Smooth muscle cell (in vitro differentiated cells): ENCODE results near the gene MTX2. TPM values are rescaled to one million over a fixed set of nuclear protein-coding genes. Genes with fewer than 3 reads are reported as not detected.
"Not testable (repeated sequence)": the region's sequence is repeated elsewhere in the genome, so short reads cannot be mapped to it uniquely, and the experiment has no call there.

ENCODE experiments used
- DNase-seq: peaks from one replicate; lab custom pipeline; 2025; ENCODE audit not compliant: unreplicated experiment; lab: John Stamatoyannopoulos, UW
- H2AFZ ChIP-seq: fragments of 200-600 bp; sonication (generic); 2 replicates; pipeline ENCODE4 v1.6.0; 2016; ENCODE audit warnings: antibody characterized with exemption, low read depth, mild to moderate bottlenecking
- H3F3A ChIP-seq: fragments of 200-600 bp; sonication (generic); 2 replicates; pipeline ENCODE4 v1.6.0; 2017; ENCODE audit warnings: antibody characterized with exemption, low read depth
- H3K27ac ChIP-seq: fragments of 200-600 bp; sonication (generic); 2 replicates; pipeline ENCODE4 v1.5.1; 2016; ENCODE audit warnings: low read depth, mild to moderate bottlenecking
- H3K27me3 ChIP-seq: fragments of 200-600 bp; sonication (generic); 2 replicates; pipeline ENCODE4 v1.6.1; 2016; ENCODE audit warnings: low read depth, mild to moderate bottlenecking
- H3K36me3 ChIP-seq: fragments of 200-600 bp; sonication (generic); 2 replicates; pipeline ENCODE4 v1.5.1; 2016; ENCODE audit warnings: low read depth
- H3K4me1 ChIP-seq: fragments of 200-600 bp; sonication (generic); 2 replicates; pipeline ENCODE4 v1.5.1; 2016; ENCODE audit warnings: low read depth
- H3K4me2 ChIP-seq: fragments of 200-600 bp; sonication (generic); 2 replicates; pipeline ENCODE4 v1.6.0; 2016; ENCODE audit warnings: mild to moderate bottlenecking
- H3K4me3 ChIP-seq: fragments of 200-600 bp; sonication (generic); 2 replicates; pipeline ENCODE4 v1.5.1; 2016; ENCODE audit warnings: mild to moderate bottlenecking
- H3K79me2 ChIP-seq: fragments of 200-600 bp; sonication (generic); 2 replicates; pipeline ENCODE4 v1.6.0; 2016; ENCODE audit warnings: low read depth, mild to moderate bottlenecking
- H3K9ac ChIP-seq: fragments of 200-600 bp; sonication (generic); 2 replicates; pipeline ENCODE4 v1.6.0; 2016; ENCODE audit warnings: low read depth
- H3K9me3 ChIP-seq: fragments of 200-600 bp; sonication (generic); replicated peaks from 2 replicates; pipeline ENCODE4 v1.5.1; 2016; ENCODE audit warnings: low read depth
- H4K20me1 ChIP-seq: fragments of 200-600 bp; sonication (generic); 2 replicates; pipeline ENCODE4 v1.6.0; 2016; ENCODE audit warnings: low read depth
- WGBS: methylation state at CpG from one replicate; pipeline ENCODE4 v1.1.7; 2016; ENCODE audit warnings: low lambda C conversion rate; 5-methylcytosine and 5-hydroxymethylcytosine counted together
- polyA plus RNA-seq: library from polyadenylated mRNA; unstranded; fragments of >200 nt; fragmentation: Nextera tagmentation; extraction: Ambion mirVana; gene quantifications from 2 replicates; pipeline ENCODE4 v1.2.1, GENCODE V29; 2016
- total RNA-seq: library from RNA; depleted of rRNA; stranded (reverse); fragments of >200 nt; gene quantifications from 2 replicates; pipeline ENCODE4 v1.2.3, GENCODE V29; 2014
- TF ChIP-seq, protein P1 (sequence below): fragments of 200-600 bp; sonication (generic); IDR thresholded peaks from 2 replicates; pipeline ENCODE4 v1.5.1; 2017; ENCODE audit warnings: borderline replicate concordance, mild to moderate bottlenecking, antibody characterized with exemption; ENCODE audit not compliant: insufficient read depth, poor library complexity, severe bottlenecking

Gene MTX2
- total and polyA plus RNA-seq, 2 experiments from 2014 or later, result 27.7 to 39.2 TPM

DNA sequence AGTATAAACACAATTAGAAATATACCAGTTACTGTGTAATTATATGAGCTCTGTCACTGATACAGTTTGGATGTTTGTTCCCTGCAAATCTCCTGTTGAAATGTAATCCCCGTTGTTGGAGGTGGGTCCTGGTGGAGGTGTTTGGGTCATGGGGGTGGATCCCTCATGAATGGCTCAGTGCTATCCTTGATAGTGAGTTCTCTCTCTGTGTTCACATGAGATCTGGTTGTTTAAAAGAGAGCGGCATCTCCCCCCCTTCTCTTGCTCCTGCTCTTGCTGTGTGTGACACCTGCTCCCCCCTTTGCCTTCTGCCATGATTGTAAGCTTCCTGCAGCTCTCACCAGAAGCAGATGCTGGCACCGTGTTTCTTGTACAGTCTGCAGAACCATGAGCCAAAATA lies 24.1 kb downstream of the MTX2 start:
- no peaks in the 10 kb centered on the region for H3K4me1 ChIP-seq
- no peaks in the 10 kb centered on the region for H3K27me3 ChIP-seq
- no peaks in the 10 kb centered on the region for H3K36me3 ChIP-seq
- no peak overlapping the region for H3K9ac ChIP-seq
- no peak overlapping the region for H2AFZ ChIP-seq
- H4K20me1 ChIP-seq, result peaks cover 94% of the 10 kb centered on the region
- H3F3A ChIP-seq, result no peaks in the 10 kb centered on the region
- WGBS, result 76% methylated on average over 3 of the region's 3 CpGs
- no peak overlapping the region for H3K27ac ChIP-seq
- no peak overlapping the region for H3K4me2 ChIP-seq
- no peak for DNase-seq
- H3K79me2 ChIP-seq, result peaks cover 47% of the 10 kb centered on the region
- no peaks in the 10 kb centered on the region for H3K9me3 ChIP-seq
- TF ChIP-seq, protein P1, sequence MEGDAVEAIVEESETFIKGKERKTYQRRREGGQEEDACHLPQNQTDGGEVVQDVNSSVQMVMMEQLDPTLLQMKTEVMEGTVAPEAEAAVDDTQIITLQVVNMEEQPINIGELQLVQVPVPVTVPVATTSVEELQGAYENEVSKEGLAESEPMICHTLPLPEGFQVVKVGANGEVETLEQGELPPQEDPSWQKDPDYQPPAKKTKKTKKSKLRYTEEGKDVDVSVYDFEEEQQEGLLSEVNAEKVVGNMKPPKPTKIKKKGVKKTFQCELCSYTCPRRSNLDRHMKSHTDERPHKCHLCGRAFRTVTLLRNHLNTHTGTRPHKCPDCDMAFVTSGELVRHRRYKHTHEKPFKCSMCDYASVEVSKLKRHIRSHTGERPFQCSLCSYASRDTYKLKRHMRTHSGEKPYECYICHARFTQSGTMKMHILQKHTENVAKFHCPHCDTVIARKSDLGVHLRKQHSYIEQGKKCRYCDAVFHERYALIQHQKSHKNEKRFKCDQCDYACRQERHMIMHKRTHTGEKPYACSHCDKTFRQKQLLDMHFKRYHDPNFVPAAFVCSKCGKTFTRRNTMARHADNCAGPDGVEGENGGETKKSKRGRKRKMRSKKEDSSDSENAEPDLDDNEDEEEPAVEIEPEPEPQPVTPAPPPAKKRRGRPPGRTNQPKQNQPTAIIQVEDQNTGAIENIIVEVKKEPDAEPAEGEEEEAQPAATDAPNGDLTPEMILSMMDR, result no peak
- no peak overlapping the region for H3K4me3 ChIP-seq

DNA sequence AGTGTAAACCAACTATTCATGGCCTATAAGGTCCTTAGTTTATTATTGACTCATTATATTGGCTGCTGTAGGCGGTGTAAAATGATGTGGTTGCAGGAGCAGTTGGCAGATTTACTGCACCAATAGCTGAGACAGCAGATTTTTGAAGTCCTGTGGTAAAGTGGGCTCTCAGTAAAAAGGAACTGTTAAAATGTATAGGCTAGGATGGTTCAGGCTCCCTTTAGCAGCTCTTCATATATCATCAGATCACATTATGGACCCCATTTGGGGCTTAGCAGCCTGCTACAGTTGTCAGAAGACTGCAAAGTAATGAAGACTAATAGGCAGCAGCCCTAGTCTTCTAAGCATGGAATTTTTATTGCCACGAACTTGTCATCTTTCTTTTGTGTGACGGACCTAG lies 27.8 kb downstream of the MTX2 start:
- no peak overlapping the region for H3K27ac ChIP-seq
- DNase-seq, result no peak
- H3K79me2 ChIP-seq, result peaks cover 22% of the 10 kb centered on the region
- H4K20me1 ChIP-seq, result peaks cover 69% of the 10 kb centered on the region
- no peaks in the 10 kb centered on the region for H3K4me1 ChIP-seq
- no peaks in the 10 kb centered on the region for H3K27me3 ChIP-seq
- no peaks in the 10 kb centered on the region for H3K36me3 ChIP-seq
- H3K4me3 ChIP-seq, result no peak overlapping the region
- no peak overlapping the region for H2AFZ ChIP-seq
- WGBS, result 45% methylated on average over 3 of the region's 3 CpGs
- no peak overlapping the region for H3K9ac ChIP-seq
- H3F3A ChIP-seq, result no peaks in the 10 kb centered on the region
- no peaks in the 10 kb centered on the region for H3K9me3 ChIP-seq
- TF ChIP-seq, protein P1, result no peak
- no peak overlapping the region for H3K4me2 ChIP-seq

DNA sequence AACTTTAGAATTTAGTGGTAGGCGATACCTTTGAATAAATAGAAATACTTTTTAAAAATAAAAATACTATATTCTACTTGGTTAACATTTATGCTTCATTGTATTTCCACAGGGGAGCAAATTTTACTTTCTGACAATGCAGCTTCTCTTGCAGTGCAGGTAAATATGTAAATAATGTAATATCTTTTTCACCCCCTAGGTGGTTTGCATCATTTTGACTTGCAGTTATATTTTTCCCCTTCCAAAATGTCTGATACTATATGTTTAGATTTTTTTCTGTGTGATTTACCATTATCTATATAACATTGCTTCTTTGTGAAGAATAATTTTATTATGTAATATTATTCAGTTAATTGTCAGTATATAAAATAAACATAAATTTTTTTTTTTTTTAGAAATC lies 28.5 kb downstream of the MTX2 start:
- Histone ChIP-seq H3K4me3 (no peak overlapping the region), H2AFZ (no peak overlapping the region), H3K9ac (no peak overlapping the region), H3K4me1 (no peaks in the 10 kb centered on the region), H3K36me3 (no peaks in the 10 kb centered on the region), H4K20me1 (peaks cover 62% of the 10 kb centered on the region), H3F3A (no peaks in the 10 kb centered on the region), H3K4me2 (no peak overlapping the region), H3K27me3 (no peaks in the 10 kb centered on the region), H3K79me2 (peaks cover 16% of the 10 kb centered on the region), H3K27ac (no peak overlapping the region), H3K9me3 (no peaks in the 10 kb centered on the region)
- DNase-seq, result no peak
- 100% methylated on average over 1 of the region's 1 CpG for WGBS
- TF ChIP-seq, protein P1, result no peak

DNA sequence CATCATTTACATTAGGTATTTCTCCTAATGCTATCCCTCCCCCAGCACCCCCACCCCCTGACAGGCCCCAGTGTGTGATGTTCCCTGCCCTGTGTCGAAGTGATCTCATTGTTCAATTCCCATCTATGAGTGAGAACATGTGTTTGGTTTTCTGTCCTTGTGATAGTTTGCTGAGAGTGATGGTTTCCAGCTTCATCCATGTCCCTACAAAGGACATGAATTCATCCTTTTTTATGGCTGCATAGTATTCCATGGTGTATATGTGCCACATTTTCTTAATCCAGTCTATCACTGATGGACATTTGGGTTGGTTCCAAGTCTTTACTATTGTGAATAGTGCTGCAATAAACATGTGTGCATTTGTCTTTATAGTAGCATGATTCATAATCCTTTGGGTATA lies 36.8 kb downstream of the MTX2 start:
- H3K36me3 ChIP-seq, H3K27ac ChIP-seq, H3K4me2 ChIP-seq, H4K20me1 ChIP-seq, H3K4me1 ChIP-seq, H3K9me3 ChIP-seq, H3F3A ChIP-seq, H3K79me2 ChIP-seq, H2AFZ ChIP-seq, DNase-seq, H3K9ac ChIP-seq, H3K4me3 ChIP-seq, H3K27me3 ChIP-seq: not testable (repeated sequence)
- 100% methylated on average over 1 of the region's 1 CpG for WGBS
